Lower leg skin (tissue), 3 donors: ENCODE results near the gene TPST1.
"Not testable (repeated sequence)": the region's sequence is repeated elsewhere in the genome, so short reads cannot be mapped to it uniquely, and the experiment has no call there.

Experiments used
- POLR2A ChIP-seq, 2 donors: fragments of 450-650 bp; IDR thresholded peaks; one replicate each; pipeline ENCODE4 v1.6.1; 2016 to 2017; ENCODE audit warnings: antibody characterized with exemption in 2 of 2, mild to moderate bottlenecking in 1 of 2, moderate library complexity in 1 of 2
- TF ChIP-seq, protein P1 (sequence below), 3 donors: fragments of 450-650 bp; IDR thresholded peaks; one replicate each; pipeline ENCODE4 v1.5.1; 2016; ENCODE audit warnings: antibody characterized with exemption in 3 of 3, mild to moderate bottlenecking in 3 of 3, moderate library complexity in 2 of 3

DNA sequence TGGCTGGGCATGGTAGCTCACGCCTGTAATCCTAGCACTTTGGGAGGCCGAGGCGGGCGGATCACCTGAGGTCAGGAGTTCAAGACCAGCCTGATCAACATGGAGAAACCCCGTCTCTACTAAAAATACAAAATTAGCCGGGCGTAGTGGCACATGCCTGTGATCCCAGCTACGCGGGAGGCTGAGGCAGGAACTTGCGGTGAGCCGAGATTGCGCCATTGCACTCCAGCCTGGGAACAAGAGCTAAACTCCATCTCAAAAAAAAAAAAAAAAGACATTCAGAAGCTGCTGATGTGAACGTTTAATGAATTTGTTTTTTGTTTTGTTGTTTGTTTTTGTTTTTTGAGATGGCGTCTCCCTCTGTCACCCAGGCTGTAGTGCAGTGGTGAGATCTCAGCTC, 159.9 kb downstream of the TPST1 start:
- not testable (repeated sequence) for TF ChIP-seq POLR2A (IDR thresholded peaks at IDR 0.05)
- TF ChIP-seq, protein P1, sequence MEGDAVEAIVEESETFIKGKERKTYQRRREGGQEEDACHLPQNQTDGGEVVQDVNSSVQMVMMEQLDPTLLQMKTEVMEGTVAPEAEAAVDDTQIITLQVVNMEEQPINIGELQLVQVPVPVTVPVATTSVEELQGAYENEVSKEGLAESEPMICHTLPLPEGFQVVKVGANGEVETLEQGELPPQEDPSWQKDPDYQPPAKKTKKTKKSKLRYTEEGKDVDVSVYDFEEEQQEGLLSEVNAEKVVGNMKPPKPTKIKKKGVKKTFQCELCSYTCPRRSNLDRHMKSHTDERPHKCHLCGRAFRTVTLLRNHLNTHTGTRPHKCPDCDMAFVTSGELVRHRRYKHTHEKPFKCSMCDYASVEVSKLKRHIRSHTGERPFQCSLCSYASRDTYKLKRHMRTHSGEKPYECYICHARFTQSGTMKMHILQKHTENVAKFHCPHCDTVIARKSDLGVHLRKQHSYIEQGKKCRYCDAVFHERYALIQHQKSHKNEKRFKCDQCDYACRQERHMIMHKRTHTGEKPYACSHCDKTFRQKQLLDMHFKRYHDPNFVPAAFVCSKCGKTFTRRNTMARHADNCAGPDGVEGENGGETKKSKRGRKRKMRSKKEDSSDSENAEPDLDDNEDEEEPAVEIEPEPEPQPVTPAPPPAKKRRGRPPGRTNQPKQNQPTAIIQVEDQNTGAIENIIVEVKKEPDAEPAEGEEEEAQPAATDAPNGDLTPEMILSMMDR (IDR thresholded peaks at IDR 0.05) = not testable (repeated sequence)
